ENCODE results near the gene TIMM10.
"Not testable (repeated sequence)": the region's sequence is repeated elsewhere in the genome, so short reads cannot be mapped to it uniquely, and the experiment has no call there.

The TIMM10 gene

GRCh38 chr11:57539342-57539741 is 8.8 kb upstream of the TIMM10 start:
- DNase-seq = no peak

- DNase-seq = no peak
Observed at GRCh38 chr11:57536947-57537619, 6.5 kb upstream of the TIMM10 start, which contains the start of gene SMTNL1. SMTNL1 (plus strand) TSS chr11:57537595; CDS start chr11:57542643, 5,048 bp downstream.

- not testable (repeated sequence) for DNase-seq
Observed at GRCh38 chr11:57534449-57534848, 3.9 kb upstream of the TIMM10 start.

GRCh38 chr11:57530215-57530595 is 349 bp downstream of the TIMM10 start:
- no peak for DNase-seq

GRCh38 chr11:57529012-57529411 is 1.5 kb downstream of the TIMM10 start:
- DNase-seq = no peak

DNA sequence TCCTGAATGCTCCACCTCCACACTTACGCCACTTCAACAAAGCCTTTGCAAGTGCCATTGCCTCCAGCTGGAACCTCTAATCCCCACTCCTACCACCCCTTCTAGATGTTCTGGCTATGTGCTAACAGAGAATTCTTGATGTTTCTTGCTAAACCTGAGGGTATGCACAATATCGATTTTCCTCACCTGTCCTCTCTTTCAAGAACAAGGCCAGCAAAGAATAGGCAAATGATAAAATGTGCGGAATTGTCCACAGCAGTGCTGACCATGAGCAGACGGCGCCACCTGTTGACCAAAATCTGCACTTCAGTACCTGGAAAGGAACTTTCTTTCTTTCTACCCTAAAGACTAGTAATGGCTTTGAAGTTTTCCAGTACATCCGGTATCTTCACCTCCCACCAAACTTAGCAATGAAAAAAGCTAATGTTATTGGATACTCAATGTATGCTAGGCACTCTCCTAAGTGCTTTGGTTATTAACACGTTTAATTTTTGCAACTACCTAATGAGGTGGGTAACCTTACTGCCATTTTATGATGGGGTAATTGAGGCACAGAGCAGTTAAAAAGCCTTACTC is 3.4 kb downstream of the TIMM10 start:
- DNase-seq = no peak

DNA sequence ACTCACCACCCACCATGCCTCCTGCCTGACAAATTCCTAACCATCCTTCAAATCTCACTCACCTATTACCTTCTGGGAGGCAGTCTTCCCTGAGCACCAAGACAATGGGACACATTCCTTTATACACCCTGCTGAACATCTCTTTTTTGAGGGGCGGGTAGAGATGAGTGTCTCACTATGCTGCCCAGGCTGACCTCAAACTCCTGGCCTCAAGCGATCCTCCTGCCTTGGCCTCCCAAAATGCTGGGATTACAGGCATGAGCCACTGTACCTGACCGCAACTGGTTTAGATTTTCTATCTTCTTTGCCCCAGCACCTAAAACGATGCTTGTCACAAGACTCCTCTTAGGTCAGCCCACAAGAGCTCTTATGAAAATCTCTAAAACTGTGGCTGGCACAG is 7.1 kb downstream of the TIMM10 start:
- no peak for DNase-seq

GRCh38 chr11:57521116-57521515 is 9.4 kb downstream of the TIMM10 start:
- DNase-seq = no peak

DNA sequence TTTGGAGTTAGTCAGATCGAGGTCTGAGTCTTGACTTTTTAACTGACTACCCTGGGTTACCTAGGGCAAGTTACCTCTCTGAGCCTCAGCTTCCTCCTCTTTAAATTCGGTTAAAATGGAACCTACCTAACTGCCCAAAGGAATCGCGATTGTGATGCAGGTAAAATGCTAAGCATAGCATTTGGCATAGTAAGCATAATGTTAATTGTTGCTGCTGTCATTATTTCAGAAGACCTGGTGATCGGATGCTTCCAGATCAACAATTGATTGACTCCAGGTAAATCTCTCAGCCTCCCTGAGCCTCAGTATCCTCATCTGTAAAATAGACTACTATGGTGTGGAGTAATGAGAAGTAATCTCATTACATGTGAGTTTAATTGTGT is 14.5 kb downstream of the TIMM10 start:
- no peak for DNase-seq

- no peak for DNase-seq
Observed at GRCh38 chr11:57515332-57516060, 15.1 kb downstream of the TIMM10 start, which contains the start of gene SLC43A1. SLC43A1 (minus strand) TSS chr11:57515702; CDS start chr11:57514111, 1,591 bp downstream.

DNA sequence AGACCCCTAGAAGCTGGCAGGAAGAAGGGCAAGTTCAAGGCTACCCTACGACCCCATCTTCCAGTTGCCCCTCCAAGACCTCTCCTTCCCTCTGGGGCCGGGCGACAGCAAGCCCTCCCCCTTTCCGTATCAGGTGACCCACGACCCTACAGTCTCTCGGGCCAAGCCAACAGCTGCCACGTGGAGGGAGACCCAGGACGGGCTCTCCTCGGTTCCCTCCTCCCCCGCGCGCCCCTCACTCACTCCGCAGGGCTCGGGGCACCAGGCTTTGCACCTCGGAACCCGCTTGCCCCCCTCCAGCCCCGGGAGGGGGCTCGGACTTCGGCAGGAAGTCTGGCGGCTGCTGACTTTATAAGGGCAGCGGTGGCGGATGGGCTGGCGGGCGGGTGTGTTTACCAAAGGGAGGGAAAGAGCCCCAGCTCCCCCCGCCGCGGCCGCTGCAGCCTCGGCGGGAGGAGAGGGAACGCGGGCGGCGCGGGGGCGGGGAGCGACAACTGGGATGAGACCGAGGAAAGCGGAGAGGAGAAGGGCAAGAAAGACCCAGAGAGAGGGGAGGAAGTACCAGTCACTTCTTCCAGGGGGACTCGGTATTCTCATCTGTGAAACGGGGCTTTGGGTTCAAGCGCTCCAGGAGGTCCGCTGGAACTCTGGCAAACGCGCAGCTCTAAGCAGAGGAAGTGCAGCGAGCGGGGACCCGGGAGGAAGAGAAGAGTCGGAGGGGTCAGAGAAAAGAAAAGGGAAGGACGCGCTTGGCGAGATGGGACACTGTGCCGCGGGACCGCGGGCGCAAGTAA is 15.8 kb downstream of the TIMM10 start:
- no peak for DNase-seq

GRCh38 chr11:57513911-57514537 is 16.5 kb downstream of the TIMM10 start:
- DNase-seq = no peak

DNA sequence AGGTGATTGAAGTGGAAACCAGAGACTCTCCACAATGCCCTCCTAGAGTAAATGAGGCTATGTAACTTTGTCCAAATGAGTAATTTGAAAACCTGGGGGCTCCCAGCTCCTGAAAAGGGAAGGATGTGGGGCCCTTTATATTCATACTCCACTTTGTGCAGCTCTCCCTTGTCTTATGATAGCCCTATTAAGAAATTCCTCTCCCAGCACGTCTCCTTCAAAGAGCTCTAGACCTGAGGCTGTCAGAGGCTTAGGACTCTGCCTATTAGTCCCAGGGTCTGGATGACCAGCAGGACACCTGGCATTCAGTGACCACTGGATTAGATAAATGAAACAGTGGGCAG is 17.1 kb downstream of the TIMM10 start:
- DNase-seq = no peak

- no peak for DNase-seq
Observed at GRCh38 chr11:57512646-57513451, 17.7 kb downstream of the TIMM10 start.

GRCh38 chr11:57511741-57512430 is 18.7 kb downstream of the TIMM10 start:
- DNase-seq = no peak

DNA sequence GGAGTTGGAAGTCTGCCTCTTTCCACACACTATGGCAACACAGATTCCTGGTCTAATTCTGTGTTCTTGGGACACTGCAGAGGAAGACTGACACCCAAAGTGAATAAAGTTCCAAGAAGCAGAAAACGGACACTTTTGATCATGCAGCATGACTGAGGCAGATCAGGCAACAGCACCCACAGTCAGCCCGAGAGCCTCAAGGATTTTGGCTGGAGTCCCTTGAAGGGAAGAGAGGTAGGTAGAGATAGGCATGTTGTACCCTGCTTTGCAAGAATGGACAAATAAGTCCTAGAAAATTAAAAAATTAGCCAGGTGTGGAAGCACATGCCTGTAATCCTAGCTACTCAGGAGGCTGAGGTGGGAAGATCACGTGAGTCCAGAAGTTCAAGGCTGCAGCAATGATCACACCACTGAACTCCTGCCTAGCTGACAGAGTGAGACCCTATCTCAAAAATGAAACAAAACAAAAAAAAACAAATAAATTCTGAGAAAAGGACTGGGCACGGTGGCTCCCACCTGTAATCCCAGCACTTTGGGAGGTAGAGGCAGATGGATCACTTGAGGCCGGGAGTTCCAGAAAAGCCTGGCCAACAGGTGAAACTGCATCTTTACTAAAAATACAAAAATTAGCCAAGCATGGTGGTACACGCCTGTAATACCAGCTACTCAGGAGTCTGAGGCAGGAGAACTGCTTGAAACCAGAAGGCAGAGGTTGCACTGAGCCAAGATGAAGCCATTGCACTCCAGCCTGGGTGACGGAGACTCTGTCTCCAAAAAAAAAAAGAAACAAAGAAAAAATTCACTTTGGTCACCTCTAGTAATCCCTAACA is 22.0 kb downstream of the TIMM10 start:
- no peak for DNase-seq

DNA sequence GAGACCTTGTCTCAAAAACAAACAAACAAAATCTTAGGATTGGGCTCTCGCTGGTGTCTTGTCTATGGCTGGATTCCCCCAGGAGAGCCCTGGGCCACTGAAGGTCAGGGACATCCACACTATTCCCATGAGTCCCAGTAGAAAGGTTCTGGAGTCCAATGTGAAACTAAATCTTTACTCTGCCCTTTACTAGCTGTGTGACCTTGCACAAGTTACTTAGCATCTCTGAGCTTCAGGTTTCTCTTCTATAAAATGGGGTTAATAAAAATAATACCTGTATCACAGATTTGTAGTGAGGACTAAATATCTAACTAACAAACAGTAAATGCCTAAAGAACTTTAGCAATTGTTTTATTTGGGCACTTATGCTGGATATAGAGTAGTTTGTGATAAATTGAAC is 24.0 kb downstream of the TIMM10 start:
- no peak for DNase-seq

DNA sequence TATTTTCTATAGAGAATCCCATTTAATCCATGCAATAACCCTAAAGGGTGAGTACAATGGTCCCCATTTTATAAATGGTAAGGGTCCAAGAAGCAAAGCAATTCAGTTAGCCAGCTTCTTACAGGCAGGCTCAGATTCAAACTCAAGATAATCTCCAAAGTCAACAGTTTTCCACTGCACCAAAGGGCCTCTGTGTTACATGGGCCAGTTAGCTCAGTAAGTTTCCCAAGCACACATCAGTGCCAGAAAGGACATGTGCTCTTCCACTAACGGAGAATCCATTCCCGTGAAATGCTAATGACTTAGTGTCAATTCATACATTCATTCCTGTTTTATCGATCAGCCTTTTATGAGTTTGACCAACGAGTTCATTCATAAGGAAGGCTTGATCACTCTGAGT is 26.0 kb downstream of the TIMM10 start:
- DNase-seq = no peak

DNA sequence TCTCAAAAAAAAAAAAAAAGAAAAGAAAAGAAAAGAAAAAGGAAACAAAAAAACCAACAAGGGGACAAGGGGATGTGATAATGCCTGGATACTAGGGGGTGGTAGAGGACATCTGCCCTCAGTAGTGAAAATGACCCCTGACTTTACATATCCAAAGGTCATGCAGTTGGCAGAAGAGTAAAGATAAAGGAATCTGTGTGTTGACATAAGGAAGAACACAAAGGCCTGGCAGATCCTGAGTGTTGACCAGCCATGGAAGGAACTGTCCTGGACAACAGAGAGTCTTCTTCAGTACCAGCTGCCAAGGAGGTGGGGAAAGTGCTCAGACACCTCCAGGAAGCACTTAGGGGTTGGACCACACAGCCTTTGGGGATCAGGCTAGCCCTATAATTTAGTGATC is 27.7 kb downstream of the TIMM10 start:
- DNase-seq = no peak

DNA sequence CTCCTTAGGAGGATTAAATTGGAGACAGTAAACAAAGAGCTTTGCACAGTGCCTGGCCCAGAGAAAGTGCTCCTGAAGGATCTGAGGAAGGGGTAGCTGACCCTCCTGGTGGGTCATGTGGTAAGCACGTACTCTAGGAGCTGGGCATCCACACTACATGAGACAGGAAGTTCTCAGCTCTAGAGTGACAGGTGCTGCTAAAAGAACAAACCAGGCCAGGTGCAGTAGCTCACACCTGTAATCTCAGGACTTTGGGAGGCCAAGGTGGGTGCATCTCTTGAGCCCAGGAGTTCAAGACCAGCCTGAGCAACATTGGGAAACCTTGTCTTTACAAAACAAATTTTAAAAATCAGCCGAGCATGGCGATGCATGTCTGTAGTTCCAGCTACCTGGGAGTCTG is 28.2 kb downstream of the TIMM10 start:
- no peak for DNase-seq

DNA sequence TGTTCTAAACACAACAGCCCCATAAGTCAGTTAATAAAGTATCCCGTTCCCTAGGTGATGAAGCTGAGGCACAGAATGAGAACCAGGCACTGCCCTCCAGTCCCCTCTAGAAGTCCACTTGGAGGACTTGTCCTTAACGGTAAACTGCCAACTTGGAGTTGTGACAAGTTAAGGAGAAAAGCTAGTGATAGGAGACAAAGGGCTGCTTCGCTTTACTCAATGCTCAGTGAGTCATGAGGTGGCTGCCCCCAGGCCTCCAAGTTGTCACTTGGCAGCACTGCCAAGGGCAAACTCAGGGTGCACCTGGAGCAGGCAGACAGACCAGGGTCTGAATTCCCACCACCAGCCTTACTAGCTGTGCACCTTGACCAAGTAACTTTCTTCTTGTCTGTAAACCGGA is 28.6 kb downstream of the TIMM10 start:
- DNase-seq = no peak
